Adipocyte (in vitro differentiated cells): ENCODE data around the gene AGBL4.
A peak's percentile ranks its signal among the peaks of the same experiment; 100 is the strongest.

Experiments
- DNase-seq: peaks from one replicate; pipeline ENCODE4 v3.0.0-alpha.2; 2015; ENCODE audit warnings: low read depth
- H3K27me3 ChIP-seq: replicated peaks from 2 replicates; pipeline ENCODE4 v1.7.0; 2013; ENCODE audit warnings: mild to moderate bottlenecking, low read length, moderate library complexity; ENCODE audit not compliant: control insufficient read depth, insufficient read depth
- H3K36me3 ChIP-seq: 2 replicates; pipeline ENCODE4 v1.7.0; 2013; ENCODE audit warnings: low read length, mild to moderate bottlenecking, moderate library complexity; ENCODE audit not compliant: control insufficient read depth, insufficient read depth, severe bottlenecking
- H3K4me1 ChIP-seq: 2 replicates; pipeline ENCODE4 v1.7.0; 2013; ENCODE audit warnings: mild to moderate bottlenecking, low read length, moderate library complexity; ENCODE audit not compliant: control insufficient read depth, insufficient read depth
- H3K4me3 ChIP-seq: 2 replicates; pipeline ENCODE4 v1.7.0; 2013; ENCODE audit warnings: mild to moderate bottlenecking, low read length, moderate library complexity
- H3K9ac ChIP-seq: 2 replicates; pipeline ENCODE4 v1.7.0; 2013; ENCODE audit warnings: mild to moderate bottlenecking, low read length, moderate library complexity
- H3K9me3 ChIP-seq: 2 replicates; pipeline ENCODE4 v1.7.0; 2013; ENCODE audit warnings: mild to moderate bottlenecking, low read length, moderate library complexity; ENCODE audit not compliant: control insufficient read depth

Gene AGBL4

GRCh38 chr1:48679859-48680258, 1343.9 kb downstream of the AGBL4 start:
- Histone ChIP-seq H3K9me3 (no peaks in the 10 kb centered on the region), H3K36me3 (no peaks in the 10 kb centered on the region), H3K4me3 (no peak overlapping the region), H3K9ac (no peak overlapping the region), H3K27me3 (no peaks in the 10 kb centered on the region), H3K4me1 (peaks cover 34% of the 10 kb centered on the region)
- DNase-seq, result no peak

GRCh38 chr1:48678710-48679505, 1344.8 kb downstream of the AGBL4 start:
- Histone ChIP-seq H3K4me3 (no peak overlapping the region), H3K4me1 (peaks cover 38% of the 10 kb centered on the region), H3K9me3 (no peaks in the 10 kb centered on the region), H3K9ac (no peak overlapping the region), H3K36me3 (no peaks in the 10 kb centered on the region), H3K27me3 (no peaks in the 10 kb centered on the region)
- DNase-seq, result no peak

- DNase-seq, result peak; percentile 88
- Histone ChIP-seq H3K9me3 (no peaks in the 10 kb centered on the region), H3K27me3 (no peaks in the 10 kb centered on the region), H3K36me3 (no peaks in the 10 kb centered on the region), H3K4me1 (peaks cover 38% of the 10 kb centered on the region), H3K4me3 (no peak overlapping the region), H3K9ac (no peak overlapping the region)
Measured at GRCh38 chr1:48677306-48678287, 1346.2 kb downstream of the AGBL4 start.

GRCh38 chr1:48676822-48677221, 1346.9 kb downstream of the AGBL4 start:
- DNase-seq, result no peak
- H3K36me3 ChIP-seq, result no peaks in the 10 kb centered on the region
- H3K9ac ChIP-seq, result no peak overlapping the region
- peaks cover 45% of the 10 kb centered on the region for H3K4me1 ChIP-seq
- H3K27me3 ChIP-seq, result no peaks in the 10 kb centered on the region
- H3K4me3 ChIP-seq, result no peak overlapping the region
- H3K9me3 ChIP-seq, result no peaks in the 10 kb centered on the region

- Histone ChIP-seq H3K9me3 (no peaks in the 10 kb centered on the region), H3K4me1 (peaks cover 42% of the 10 kb centered on the region)
Measured at GRCh38 chr1:48676376-48676775, 1347.4 kb downstream of the AGBL4 start.

GRCh38 chr1:48675251-48675650, 1348.5 kb downstream of the AGBL4 start:
- Histone ChIP-seq H3K36me3 (no peaks in the 10 kb centered on the region), H3K9me3 (no peaks in the 10 kb centered on the region), H3K4me3 (no peak overlapping the region)

More at GRCh38 chr1:48676376-48676775, 1347.4 kb downstream of the AGBL4 start:
- Histone ChIP-seq H3K4me3 (no peak overlapping the region), H3K36me3 (no peaks in the 10 kb centered on the region), H3K9ac (no peak overlapping the region), H3K27me3 (no peaks in the 10 kb centered on the region)
- no peak for DNase-seq

GRCh38 chr1:48674641-48675040, 1349.1 kb downstream of the AGBL4 start:
- H3K9me3 ChIP-seq, result no peaks in the 10 kb centered on the region
- peak; percentile 40 for DNase-seq
- peaks cover 35% of the 10 kb centered on the region for H3K4me1 ChIP-seq
- no peak overlapping the region for H3K9ac ChIP-seq
- H3K36me3 ChIP-seq, result no peaks in the 10 kb centered on the region
- H3K27me3 ChIP-seq, result peaks cover 3% of the 10 kb centered on the region
- no peak overlapping the region for H3K4me3 ChIP-seq

More at GRCh38 chr1:48675251-48675650, 1348.5 kb downstream of the AGBL4 start:
- H3K9ac ChIP-seq, result no peak overlapping the region
- no peaks in the 10 kb centered on the region for H3K27me3 ChIP-seq
- H3K4me1 ChIP-seq, result peaks cover 41% of the 10 kb centered on the region
- no peak for DNase-seq

GRCh38 chr1:48673332-48674105, 1350.2 kb downstream of the AGBL4 start:
- no peak overlapping the region for H3K9ac ChIP-seq
- no peaks in the 10 kb centered on the region for H3K9me3 ChIP-seq
- H3K4me1 ChIP-seq, result peaks cover 24% of the 10 kb centered on the region
- H3K4me3 ChIP-seq, result no peak overlapping the region
- H3K27me3 ChIP-seq, result peaks cover 6% of the 10 kb centered on the region
- no peak for DNase-seq
- H3K36me3 ChIP-seq, result no peaks in the 10 kb centered on the region

GRCh38 chr1:48671578-48671977, 1352.2 kb downstream of the AGBL4 start:
- Histone ChIP-seq H3K4me3 (no peak overlapping the region), H3K4me1 (peaks cover 21% of the 10 kb centered on the region), H3K36me3 (no peaks in the 10 kb centered on the region), H3K27me3 (peaks cover 10% of the 10 kb centered on the region), H3K9ac (no peak overlapping the region), H3K9me3 (no peaks in the 10 kb centered on the region)
- peak; percentile 15 for DNase-seq

- Histone ChIP-seq H3K4me3 (no peak overlapping the region), H3K36me3 (no peaks in the 10 kb centered on the region), H3K4me1 (peaks cover 21% of the 10 kb centered on the region), H3K9ac (no peak overlapping the region), H3K9me3 (no peaks in the 10 kb centered on the region), H3K27me3 (peaks cover 10% of the 10 kb centered on the region)
- DNase-seq, result no peak
Measured at GRCh38 chr1:48670234-48671020, 1353.3 kb downstream of the AGBL4 start.
